CD4-positive, CD25-positive, alpha-beta regulatory T cell (primary cell): ENCODE results near the gene HYAL1. TPM values are rescaled to one million over a fixed set of nuclear protein-coding genes. Genes with fewer than 3 reads are reported as not detected.

Source experiments
- ATAC-seq, 2 donors: fragments of 150-1000 bp; cut with Tn5 transposase; one replicate each; pipeline ENCODE4 v1.10.0; 2021; ENCODE audit warnings: low read depth in 2 of 2, moderate number of reproducible peaks in 2 of 2, moderate library complexity in 1 of 2
- DNase-seq, 3 donors: peaks; one replicate each; pipeline versions ENCODE4 v3.0.0 to v3.0.0-alpha.2; 2012 to 2022; ENCODE audit warnings: mixed read lengths in 1 of 3
- H3K27ac ChIP-seq: one replicate; pipeline ENCODE4 v1.7.0; 2013; ENCODE audit warnings: mild to moderate bottlenecking, low read length; ENCODE audit not compliant: insufficient read depth, poor library complexity, severe bottlenecking
- H3K27me3 ChIP-seq: one replicate; pipeline ENCODE4 v1.7.0; 2013; ENCODE audit warnings: low read length; ENCODE audit not compliant: control insufficient read depth, insufficient read depth
- H3K36me3 ChIP-seq: one replicate; pipeline ENCODE4 v1.7.0; 2013; ENCODE audit warnings: mild to moderate bottlenecking, low read length, moderate library complexity; ENCODE audit not compliant: control insufficient read depth, insufficient read depth
- H3K4me1 ChIP-seq: 2 replicates; pipeline ENCODE4 v1.7.0; 2013; ENCODE audit warnings: mild to moderate bottlenecking, low read length; ENCODE audit not compliant: insufficient read depth, control insufficient read depth, poor library complexity, severe bottlenecking
- H3K4me3 ChIP-seq: one replicate; pipeline ENCODE4 v1.7.0; 2013; ENCODE audit warnings: low read depth, mild to moderate bottlenecking, low read length, moderate library complexity
- H3K9me3 ChIP-seq, 2 experiments: 1 replicate in 1 of 2; 2 replicates in 1 of 2; pipeline ENCODE4 v1.7.0; 2013; ENCODE audit warnings: low read length in 2 of 2, mild to moderate bottlenecking in 1 of 2, moderate library complexity in 1 of 2; ENCODE audit not compliant: control insufficient read depth in 2 of 2
- H3K27ac Mint-ChIP-seq, 3 donors: one replicate each; pipeline ENCODE4 v1.8.0; 2020 to 2022; ENCODE audit warnings: mild to moderate bottlenecking in 3 of 3, mixed read lengths in 3 of 3, moderate library complexity in 2 of 3
- H3K27me3 Mint-ChIP-seq: one replicate; pipeline ENCODE4 v1.8.0; 2022; ENCODE audit warnings: mild to moderate bottlenecking, mixed read lengths
- H3K36me3 Mint-ChIP-seq: one replicate; pipeline ENCODE4 v1.8.0; 2020; ENCODE audit warnings: mixed read lengths
- H3K4me1 Mint-ChIP-seq, 4 donors: one replicate each; pipeline ENCODE4 v1.8.0; 2020 to 2022; ENCODE audit warnings: mixed read lengths in 4 of 4, mild to moderate bottlenecking in 1 of 4
- H3K4me3 Mint-ChIP-seq, 4 donors: one replicate each; pipeline ENCODE4 v1.8.0; 2020 to 2022; ENCODE audit warnings: mild to moderate bottlenecking in 4 of 4, mixed read lengths in 4 of 4, moderate library complexity in 3 of 4
- H3K9me3 Mint-ChIP-seq, 7 donors: one replicate each; pipeline ENCODE4 v1.8.0; 2020 to 2022; ENCODE audit warnings: mixed read lengths in 7 of 7, mild to moderate bottlenecking in 3 of 7, moderate library complexity in 2 of 7
- polyA plus RNA-seq, 4 donors: library from polyadenylated mRNA; unstranded; fragments of 300-500 nt; fragmentation: Illumina TruSeq; gene quantifications; one replicate each; pipeline ENCODE4 v1.2.3, GENCODE V29; 2021
- total RNA-seq: library from RNA; stranded (reverse); gene quantifications from one replicate; pipeline ENCODE4 v1.2.3, GENCODE V29; 2022

The HYAL1 gene
- total and polyA plus RNA-seq, 5 donors from 2014 or later, result 0.07 to 0.35 (median 0.21) TPM; not detected in 1

DNA sequence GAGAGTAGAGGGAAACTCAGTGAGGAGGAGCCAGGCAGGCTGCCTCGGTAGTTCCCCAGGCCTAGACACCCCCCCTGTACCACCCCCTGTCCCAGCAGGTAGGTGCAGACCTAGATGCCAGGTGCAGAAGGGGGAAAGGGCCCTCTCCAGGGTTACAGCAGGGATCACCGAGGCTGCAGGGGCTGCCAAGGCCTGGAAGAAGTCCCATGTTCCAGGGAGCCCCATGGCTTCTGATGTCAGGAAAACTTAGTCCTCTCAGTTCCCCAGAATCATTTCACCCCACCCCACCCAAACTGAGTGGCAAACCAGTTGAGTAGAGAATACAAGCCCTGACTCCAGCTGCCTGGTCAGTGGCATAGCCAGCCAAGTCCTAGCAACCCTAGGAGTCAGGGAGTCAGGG lies 41.9 kb downstream of the HYAL1 start:
- Histone ChIP-seq H3K27me3 (no peaks in the 10 kb centered on the region), H3K9me3 (no peaks in the 10 kb centered on the region), H3K4me1 (peaks cover 12% of the 10 kb centered on the region), H3K4me3 (no peak overlapping the region), H3K36me3 (peaks cover 18% of the 10 kb centered on the region), H3K27ac (no peak overlapping the region)
- Mint-ChIP-seq H3K27ac (peak overlapping the region in 1 of 3 donors; percentile 56), H3K9me3 (peaks cover 0 to 2% (median 0%) of the 10 kb centered on the region in 7 donors), H3K36me3 (peaks cover 5% of the 10 kb centered on the region), H3K4me1 (peaks cover 0 to 15% (median 3%) of the 10 kb centered on the region in 4 donors), H3K27me3 (peaks cover 12% of the 10 kb centered on the region), H3K4me3 (no peak overlapping the region)
- DNase-seq (no peak), ATAC-seq (no peak)

DNA sequence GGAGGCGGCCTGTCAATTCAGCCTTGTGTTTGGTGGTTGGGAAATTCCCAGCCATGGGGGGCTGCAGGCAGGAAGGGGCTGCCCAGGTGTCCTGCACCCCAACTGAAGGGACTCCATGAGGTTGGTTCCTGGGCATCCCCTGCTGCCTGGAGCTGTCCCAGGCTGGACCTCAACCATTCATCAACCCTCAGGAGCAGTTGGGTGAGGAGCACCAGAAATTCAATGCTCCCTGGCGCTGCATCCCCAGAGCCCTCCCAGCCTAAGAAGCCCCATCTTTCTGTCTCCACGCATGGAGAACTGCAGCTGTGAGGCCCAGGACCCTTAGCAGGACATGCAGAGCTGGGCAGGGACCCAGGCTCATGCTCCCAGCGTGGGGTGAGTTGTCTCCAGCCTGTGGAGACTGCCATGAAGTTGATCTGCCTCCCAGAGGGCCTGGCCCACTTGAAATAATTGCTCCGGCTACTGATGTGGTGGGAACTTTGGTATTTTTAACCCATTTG lies 42.4 kb downstream of the HYAL1 start:
- H3K4me3 Mint-ChIP-seq, result no peak overlapping the region

DNA sequence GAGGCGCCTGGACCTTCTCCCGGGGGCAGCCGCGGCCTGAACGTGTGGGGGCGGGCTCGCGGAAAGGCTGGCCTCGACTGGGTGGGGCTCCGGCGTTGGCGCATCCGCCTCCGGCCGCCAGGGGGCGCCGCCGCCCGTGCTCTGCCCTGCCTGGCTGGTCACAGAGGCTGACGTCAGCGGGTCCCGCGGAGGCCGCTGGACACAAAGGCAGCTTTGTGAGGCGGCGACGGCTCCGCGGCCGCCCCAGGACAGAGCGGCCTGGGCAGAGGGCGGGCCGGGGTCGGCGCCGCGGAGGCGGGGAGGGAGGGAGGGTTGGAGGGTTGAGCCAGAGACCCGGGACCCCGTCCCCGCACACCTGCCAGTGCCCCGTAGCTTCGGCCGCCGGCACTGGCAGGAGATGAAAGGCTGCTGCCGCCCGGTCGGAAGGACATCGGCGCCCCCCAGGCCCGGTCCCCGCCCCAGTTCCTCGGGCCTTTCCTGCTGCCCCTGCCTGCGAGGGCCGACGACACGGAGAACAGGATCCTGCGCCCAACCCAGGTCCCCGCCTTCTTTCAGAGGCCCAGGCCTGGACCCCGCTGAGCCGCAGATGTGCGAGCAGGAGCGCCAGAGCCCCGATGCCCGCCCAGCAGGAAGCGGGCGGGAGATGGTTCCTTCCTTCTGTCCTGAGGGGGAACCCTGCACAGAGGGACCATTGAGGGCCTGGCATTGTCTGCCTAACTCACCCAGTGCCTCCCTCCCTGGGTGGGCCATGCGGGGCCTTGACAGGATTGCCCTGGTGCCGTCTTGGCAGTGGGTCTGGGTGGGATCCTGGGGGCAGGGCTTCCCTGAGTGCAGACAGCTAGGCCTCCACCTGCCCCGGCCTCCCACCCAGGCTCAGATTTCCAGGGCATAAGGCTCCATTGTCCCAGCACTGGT lies 43.1 kb downstream of the HYAL1 start:
- peaks cover 0 to 16% (median 4%) of the 10 kb centered on the region in 4 donors for H3K4me1 Mint-ChIP-seq
- H3K36me3 Mint-ChIP-seq, result peaks cover 7% of the 10 kb centered on the region
- H3K9me3 ChIP-seq, result no peaks in the 10 kb centered on the region
- peaks cover 5% of the 10 kb centered on the region for H3K27me3 Mint-ChIP-seq
- H3K4me3 Mint-ChIP-seq, result peak overlapping the region in 2 of 4 donors; percentile 76 to 83
- H3K36me3 ChIP-seq, result peaks cover 28% of the 10 kb centered on the region
- DNase-seq (peak; percentile 76 to 79 (median 78)), ATAC-seq (peak; percentile 90 to 94)
- no peak overlapping the region for H3K4me3 ChIP-seq
- peaks cover 12% of the 10 kb centered on the region for H3K4me1 ChIP-seq
- no peak overlapping the region for H3K27ac Mint-ChIP-seq
- H3K27ac ChIP-seq, result peak overlapping the region; percentile 60
- H3K9me3 Mint-ChIP-seq, result no peaks in the 10 kb centered on the region
- H3K27me3 ChIP-seq, result no peaks in the 10 kb centered on the region

More for the DNA sequence above, 42.4 kb downstream of the HYAL1 start:
- no peaks in the 10 kb centered on the region for H3K27me3 ChIP-seq
- Mint-ChIP-seq H3K9me3 (peaks cover 0 to 2% (median 0%) of the 10 kb centered on the region in 7 donors), H3K4me1 (peaks cover 0 to 16% (median 4%) of the 10 kb centered on the region in 4 donors), H3K36me3 (peaks cover 7% of the 10 kb centered on the region), H3K27me3 (peaks cover 9% of the 10 kb centered on the region), H3K27ac (peak overlapping the region in 1 of 3 donors; percentile 56)
- ATAC-seq, result no peak
- peaks cover 23% of the 10 kb centered on the region for H3K36me3 ChIP-seq
- H3K9me3 ChIP-seq, result no peaks in the 10 kb centered on the region
- no peak for DNase-seq
- no peak overlapping the region for H3K27ac ChIP-seq
- peaks cover 12% of the 10 kb centered on the region for H3K4me1 ChIP-seq
- H3K4me3 ChIP-seq, result no peak overlapping the region

DNA sequence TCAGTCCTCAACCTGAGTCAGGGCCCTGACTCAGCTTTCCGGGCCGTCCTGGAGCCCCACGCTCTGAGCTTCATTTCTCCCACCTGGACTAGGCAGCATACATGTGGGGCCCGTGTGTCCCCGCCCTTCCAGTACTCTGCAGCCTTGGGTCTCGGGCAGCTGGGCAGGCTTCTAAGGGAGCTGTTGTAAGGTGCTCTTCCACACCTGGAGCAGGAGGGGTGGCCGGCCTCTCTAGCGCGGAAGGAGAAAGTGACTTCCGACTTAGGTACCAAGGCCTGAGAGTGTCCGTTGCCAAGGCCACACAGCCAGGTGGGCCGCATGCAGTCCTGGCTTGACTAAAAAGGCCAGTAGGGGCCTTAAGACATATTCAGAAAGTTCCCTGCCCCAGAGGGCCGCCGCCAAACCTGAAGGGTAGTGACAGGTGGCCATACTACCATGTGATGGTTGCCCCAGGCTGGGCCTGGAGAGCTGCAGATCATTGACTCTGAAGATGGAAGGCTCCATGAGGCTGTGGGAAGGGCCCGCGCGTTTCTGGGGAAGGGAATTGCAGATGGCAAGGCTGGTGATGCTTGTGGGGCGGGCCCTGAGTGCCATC lies 43.8 kb downstream of the HYAL1 start:
- peaks cover 0 to 16% (median 4%) of the 10 kb centered on the region in 4 donors for H3K4me1 Mint-ChIP-seq
- DNase-seq (no peak), ATAC-seq (peak in 1 of 2 donors; percentile 9)
- Histone ChIP-seq H3K4me1 (peaks cover 12% of the 10 kb centered on the region), H3K9me3 (no peaks in the 10 kb centered on the region), H3K27me3 (no peaks in the 10 kb centered on the region), H3K27ac (no peak overlapping the region), H3K4me3 (no peak overlapping the region), H3K36me3 (peaks cover 34% of the 10 kb centered on the region)
- H3K27ac Mint-ChIP-seq, result no peak overlapping the region
- peaks cover 7% of the 10 kb centered on the region for H3K36me3 Mint-ChIP-seq
- peak overlapping the region in 3 of 4 donors; percentile 71 to 83 (median 76) for H3K4me3 Mint-ChIP-seq
- H3K27me3 Mint-ChIP-seq, result peaks cover 5% of the 10 kb centered on the region
- H3K9me3 Mint-ChIP-seq, result no peaks in the 10 kb centered on the region

DNA sequence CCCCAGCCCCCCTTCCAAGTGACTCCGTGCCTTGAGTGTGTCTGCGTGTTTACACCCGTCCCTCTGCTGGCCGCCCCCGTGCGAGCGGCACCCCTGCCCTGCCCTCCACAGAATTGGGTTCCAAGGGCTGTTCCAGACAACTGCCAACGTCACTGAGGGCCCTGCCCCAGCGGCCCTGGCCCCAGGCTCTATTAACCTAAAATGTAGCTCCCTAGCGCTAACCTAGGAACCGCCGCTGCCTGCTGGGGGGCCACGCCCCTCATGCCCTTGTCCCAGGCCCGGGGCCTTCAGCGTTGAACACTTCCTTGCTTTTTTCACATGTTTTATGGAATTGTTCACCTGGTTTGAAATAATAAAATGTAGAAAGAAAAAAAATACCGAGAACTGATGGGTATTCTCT lies 44.4 kb downstream of the HYAL1 start:
- peaks cover 0 to 17% (median 4%) of the 10 kb centered on the region in 4 donors for H3K4me1 Mint-ChIP-seq
- DNase-seq, result no peak
- Histone ChIP-seq H3K9me3 (no peaks in the 10 kb centered on the region), H3K27me3 (no peaks in the 10 kb centered on the region), H3K4me1 (peaks cover 14% of the 10 kb centered on the region), H3K27ac (no peak overlapping the region), H3K4me3 (no peak overlapping the region), H3K36me3 (peaks cover 39% of the 10 kb centered on the region)
- H3K4me3 Mint-ChIP-seq, result no peak overlapping the region
- no peaks in the 10 kb centered on the region for H3K9me3 Mint-ChIP-seq
- ATAC-seq, result no peak
- H3K27me3 Mint-ChIP-seq, result peaks cover 2% of the 10 kb centered on the region
- H3K36me3 Mint-ChIP-seq, result peaks cover 7% of the 10 kb centered on the region
- peak overlapping the region in 1 of 3 donors; percentile 76 for H3K27ac Mint-ChIP-seq

DNA sequence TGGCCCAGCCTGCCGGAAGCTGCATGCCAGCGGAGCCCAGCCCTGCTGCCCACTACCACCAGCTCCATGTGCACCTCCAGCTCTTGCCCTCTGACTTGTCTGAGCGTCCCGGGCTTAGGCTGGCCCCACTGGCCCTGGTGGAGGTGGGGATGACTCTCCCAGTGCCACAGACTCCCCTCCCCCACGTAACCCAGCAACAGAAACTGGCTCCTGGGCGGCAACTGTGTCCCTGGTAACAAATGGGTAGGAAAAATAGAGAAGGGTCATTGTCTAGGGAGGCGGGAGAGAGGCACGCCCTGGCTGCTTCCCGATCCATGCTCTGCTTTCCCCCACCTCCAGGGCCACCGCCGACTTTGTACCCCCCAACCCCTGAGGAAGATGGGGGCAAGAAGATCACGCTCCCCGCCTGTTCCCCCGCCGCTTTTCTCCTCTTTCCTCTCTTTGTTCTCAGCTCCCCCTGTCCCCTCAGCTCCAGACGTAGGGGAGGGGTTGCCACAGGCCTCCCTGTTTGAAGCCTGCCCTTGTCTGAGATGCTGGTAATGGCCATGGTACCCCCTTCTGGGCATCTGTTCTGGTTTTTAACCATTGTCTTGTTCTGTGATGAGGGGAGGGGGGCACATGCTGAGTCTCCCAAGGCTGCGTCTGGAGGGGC lies 45.2 kb downstream of the HYAL1 start:
- Mint-ChIP-seq H3K27me3 (no peaks in the 10 kb centered on the region), H3K4me3 (peak overlapping the region in 1 of 4 donors; percentile 21), H3K9me3 (no peaks in the 10 kb centered on the region), H3K4me1 (peaks cover 0 to 25% (median 4%) of the 10 kb centered on the region in 4 donors), H3K36me3 (peaks cover 7% of the 10 kb centered on the region), H3K27ac (peak overlapping the region in 1 of 3 donors; percentile 76)
- Histone ChIP-seq H3K9me3 (no peaks in the 10 kb centered on the region), H3K4me3 (no peak overlapping the region), H3K27me3 (no peaks in the 10 kb centered on the region), H3K27ac (no peak overlapping the region), H3K36me3 (peaks cover 46% of the 10 kb centered on the region), H3K4me1 (peaks cover 14% of the 10 kb centered on the region)
- no peak for DNase-seq
- ATAC-seq, result no peak
